Ovary (tissue), 9 donors: ENCODE results near the gene DOCK4. TPM values are rescaled to one million over a fixed set of nuclear protein-coding genes. Genes with fewer than 3 reads are reported as not detected.

Source experiments
- DNase-seq, 5 donors: peaks; one replicate each; pipeline ENCODE4 v3.0.0-alpha.2; 2019 to 2020
- H3K27ac ChIP-seq, 2 donors: fragments of 200-600 bp; one replicate each; pipeline versions ENCODE4 v1.5.1 to v1.8.0; 2019 to 2022
- H3K27me3 ChIP-seq: fragments of 200-600 bp; one replicate; pipeline ENCODE4 v1.8.0; 2022
- H3K36me3 ChIP-seq: fragments of 200-600 bp; sonication (generic); one replicate; pipeline ENCODE4 v1.5.1; 2019
- H3K4me1 ChIP-seq: one replicate; pipeline ENCODE4 v1.8.1; 2013; ENCODE audit warnings: mild to moderate bottlenecking, moderate library complexity; ENCODE audit not compliant: insufficient read depth
- H3K4me3 ChIP-seq: fragments of 200-600 bp; sonication (generic); one replicate; pipeline ENCODE4 v1.5.1; 2017
- H3K9me3 ChIP-seq, 2 donors: fragments of 200-600 bp in 1 of 2; sonication (generic) in 1 of 2; one replicate each; pipeline versions ENCODE4 v1.5.1 to v1.8.1; 2013 to 2019; ENCODE audit warnings: mild to moderate bottlenecking in 1 of 2, moderate library complexity in 1 of 2
- CTCF ChIP-seq, 3 donors: fragments of 450-650 bp in 2 of 3; fragments of 200-600 bp in 1 of 3; IDR thresholded peaks; one replicate each; pipeline versions ENCODE4 v1.5.1 to v1.8.0; 2016 to 2022; ENCODE audit warnings: antibody characterized with exemption in 3 of 3, mild to moderate bottlenecking in 1 of 3
- EP300 ChIP-seq: sonication (generic); formaldehyde crosslinking; IDR thresholded peaks from one replicate; pipeline ENCODE4 v1.6.1; 2017; ENCODE audit warnings: antibody characterized with exemption
- POLR2A ChIP-seq: fragments of 450-650 bp; IDR thresholded peaks from one replicate; pipeline ENCODE4 v1.6.1; 2017; ENCODE audit warnings: antibody characterized with exemption, mild to moderate bottlenecking, moderate library complexity
- WGBS, 3 donors: extraction: QIAGEN DNeasy Blood & Tissue Kit in 1 of 3; methylation state at CpG; one replicate each; pipeline versions ENCODE4 v1.1.5 to v1.1.7; 2013 to 2017; 5-methylcytosine and 5-hydroxymethylcytosine counted together
- intact Hi-C, 4 donors: fragments of 100-400 bp; cut with DNase I; formaldehyde crosslinking; loops; one replicate each; pipeline versions ENCODE4 v1.11.0 to v1.15.1; 2022 to 2023
- polyA plus RNA-seq, 2 donors: library from polyadenylated mRNA; stranded (reverse); fragments of 200-250 nt in 1 of 2; fragments of 350-450 nt in 1 of 2; fragmentation: Illumina TruSeq in 1 of 2; extraction: RNeasy Lipid Tissue Mini Kit (QIAGEN cat#74804) in 1 of 2; gene quantifications; one replicate each; pipeline ENCODE4 v1.2.3, GENCODE V29; 2013 to 2014
- total RNA-seq, 7 donors: library from RNA; depleted of rRNA in 2 of 7; stranded (reverse); fragments of >200 nt in 2 of 7; fragmentation: NEBNext Ultra II Directional in 3 of 7; extraction: Animal tissue kit (Norgen Biotek cat#: 25700) in 3 of 7; gene quantifications; one replicate each; pipeline versions ENCODE4 v1.1.0 to v1.2.4, GENCODE V29; 2016 to 2023
- donor health status: DM: no; HTN: no; CAD: no; lungs with moderate emphysema.
- donor health status: DM: no; HTN: no; CAD: no.
- donor health status: Bipolar disorder and iron deficiency.
- donor health status: DM: yes; HTN: yes; CAD: no.
- donor health status: DM: no; HTN: no; CAD: no.
- donor health status: DM: yes; HTN: yes; CAD: no.

Gene DOCK4
- total and polyA plus RNA-seq, 9 donors = 9.5 to 39.7 (median 27.3) TPM

GRCh38 chr7:111987115-111987826 lies 218.9 kb downstream of the DOCK4 start:
- H3K4me1 ChIP-seq = no peaks in the 10 kb centered on the region
- H3K36me3 ChIP-seq = no peaks in the 10 kb centered on the region
- no peaks in the 10 kb centered on the region for H3K27me3 ChIP-seq
- no peak for TF ChIP-seq CTCF (IDR thresholded peaks at IDR 0.05)
- TF ChIP-seq POLR2A = no peak
- no peak for TF ChIP-seq EP300
- no peak overlapping the region for H3K27ac ChIP-seq
- H3K4me3 ChIP-seq = no peak overlapping the region
- WGBS, 3 donors = 23 to 29% (median 29%) methylated on average over 6 of the region's 6 CpGs
- H3K9me3 ChIP-seq = no peaks in the 10 kb centered on the region
- no peak for DNase-seq
- intact Hi-C loops = no loop called here

GRCh38 chr7:111986601-111987000 lies 219.6 kb downstream of the DOCK4 start:
- H3K27me3 ChIP-seq = no peaks in the 10 kb centered on the region
- no peaks in the 10 kb centered on the region for H3K4me1 ChIP-seq
- H3K27ac ChIP-seq = no peak overlapping the region
- H3K4me3 ChIP-seq = no peak overlapping the region
- WGBS, 3 donors = 57 to 72% (median 69%) methylated on average over 2 of the region's 2 CpGs
- DNase-seq = no peak
- no peak for TF ChIP-seq CTCF (IDR thresholded peaks at IDR 0.05)
- TF ChIP-seq EP300 = no peak
- no peak for TF ChIP-seq POLR2A
- intact Hi-C loops = no loop called here
- H3K9me3 ChIP-seq = no peaks in the 10 kb centered on the region
- H3K36me3 ChIP-seq = no peaks in the 10 kb centered on the region

- H3K4me3 ChIP-seq = no peak overlapping the region
- 94 to 100% (median 97%) methylated on average over 1 of the region's 1 CpG for WGBS, 3 donors
- no peak overlapping the region for H3K27ac ChIP-seq
- no peak for DNase-seq
- no peaks in the 10 kb centered on the region for H3K9me3 ChIP-seq
- H3K4me1 ChIP-seq = no peaks in the 10 kb centered on the region
- no peaks in the 10 kb centered on the region for H3K36me3 ChIP-seq
- H3K27me3 ChIP-seq = no peaks in the 10 kb centered on the region
- TF ChIP-seq POLR2A (no peak), EP300 (no peak), CTCF (IDR thresholded peaks at IDR 0.05) (no peak)
- intact Hi-C loops = no loop called here
Measured at GRCh38 chr7:111985798-111986197, 220.4 kb downstream of the DOCK4 start.

GRCh38 chr7:111982804-111983203 lies 223.4 kb downstream of the DOCK4 start:
- Histone ChIP-seq H3K4me3 (no peak overlapping the region), H3K9me3 (no peaks in the 10 kb centered on the region), H3K27ac (no peak overlapping the region), H3K36me3 (no peaks in the 10 kb centered on the region), H3K4me1 (no peaks in the 10 kb centered on the region), H3K27me3 (no peaks in the 10 kb centered on the region)
- no peak for DNase-seq
- TF ChIP-seq CTCF (IDR thresholded peaks at IDR 0.05) = no peak
- TF ChIP-seq POLR2A = no peak
- TF ChIP-seq EP300 = no peak
- intact Hi-C loops = no loop called here
- 53 to 67% (median 64%) methylated on average over 2 of the region's 2 CpGs for WGBS, 3 donors
